Iris pigment epithelial cell (primary cell): ENCODE results near the gene OTOS.

ENCODE experiments used
- DNase-seq: peaks from one replicate; pipeline ENCODE4 v3.0.0-alpha.2; 2011; ENCODE audit warnings: low read depth

OTOS gene

DNA sequence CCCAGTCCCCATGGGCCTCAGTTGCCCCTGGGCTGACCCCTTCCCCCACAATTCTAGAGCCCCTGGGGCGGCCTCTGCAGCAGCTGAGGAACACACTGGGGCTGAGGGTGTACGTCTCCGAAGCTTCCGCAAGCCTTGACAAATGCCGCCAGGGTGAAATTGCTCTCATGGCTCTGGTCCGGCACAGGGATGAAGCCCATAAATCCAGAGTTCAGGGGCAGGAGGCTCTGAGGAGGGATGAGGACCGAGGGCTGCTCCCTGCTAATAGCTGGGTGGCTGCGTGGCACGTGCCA, 27.1 kb upstream of the OTOS start:
- no peak for DNase-seq

DNA sequence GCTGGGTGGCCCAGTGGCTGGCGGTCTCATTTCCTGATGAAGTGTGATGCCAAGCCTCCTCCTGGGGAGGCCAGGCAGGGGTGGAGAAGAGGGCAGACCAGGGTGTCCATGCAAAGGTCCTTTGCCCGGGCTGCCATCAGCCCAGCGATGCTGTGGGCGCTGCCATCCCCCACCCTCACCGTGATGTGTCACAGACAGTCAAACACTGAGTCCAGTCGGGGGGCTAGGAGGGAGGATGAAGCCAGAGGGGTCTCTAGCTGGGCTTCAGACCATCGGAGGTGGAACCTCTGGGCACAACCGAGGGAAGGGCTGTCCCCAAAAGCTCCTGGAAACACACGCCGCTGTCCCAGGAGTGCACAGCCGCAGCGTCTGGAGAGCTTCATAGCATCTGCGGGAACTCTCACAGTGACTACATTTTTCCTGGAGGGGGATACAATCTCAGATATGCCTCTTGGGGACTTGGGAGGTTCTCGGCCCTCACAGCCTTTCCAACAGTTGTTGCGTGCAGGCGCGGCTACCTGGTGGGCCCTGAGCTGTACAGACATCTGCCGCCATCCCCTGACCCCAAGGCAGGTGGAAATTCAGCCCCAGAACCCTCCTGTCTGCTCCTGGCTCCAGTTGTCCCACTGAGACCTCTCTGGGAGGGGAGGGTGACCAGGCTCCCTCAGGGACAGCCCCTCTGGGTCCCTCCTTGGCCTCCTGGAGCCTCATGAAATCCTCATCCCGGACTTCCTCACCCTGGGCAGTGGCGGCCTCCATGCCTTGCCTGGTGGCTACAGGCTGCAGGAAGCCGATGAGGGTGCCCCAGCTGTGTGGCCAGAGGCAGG, 26.5 kb upstream of the OTOS start:
- DNase-seq: no peak

DNA sequence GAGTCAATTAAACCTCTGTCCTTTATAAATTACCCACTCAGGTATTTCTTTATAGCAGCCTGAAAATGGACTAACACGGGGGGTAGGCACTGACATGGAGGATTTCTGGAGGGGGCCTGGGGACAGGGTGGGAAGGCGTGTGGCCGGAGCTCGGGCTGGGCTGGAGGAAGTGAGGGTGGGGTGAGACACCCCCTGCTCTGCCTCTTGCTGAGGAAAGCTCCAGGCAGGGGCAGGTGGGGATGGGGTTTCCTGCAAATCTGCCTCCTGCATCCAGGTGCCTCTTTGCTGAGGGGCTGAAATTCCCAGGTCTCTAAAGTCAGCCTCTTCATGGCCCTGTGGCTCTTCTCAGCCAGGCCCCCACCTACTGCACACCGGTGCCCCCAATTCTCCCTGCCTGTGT, 25.7 kb upstream of the OTOS start:
- no peak for DNase-seq

DNA sequence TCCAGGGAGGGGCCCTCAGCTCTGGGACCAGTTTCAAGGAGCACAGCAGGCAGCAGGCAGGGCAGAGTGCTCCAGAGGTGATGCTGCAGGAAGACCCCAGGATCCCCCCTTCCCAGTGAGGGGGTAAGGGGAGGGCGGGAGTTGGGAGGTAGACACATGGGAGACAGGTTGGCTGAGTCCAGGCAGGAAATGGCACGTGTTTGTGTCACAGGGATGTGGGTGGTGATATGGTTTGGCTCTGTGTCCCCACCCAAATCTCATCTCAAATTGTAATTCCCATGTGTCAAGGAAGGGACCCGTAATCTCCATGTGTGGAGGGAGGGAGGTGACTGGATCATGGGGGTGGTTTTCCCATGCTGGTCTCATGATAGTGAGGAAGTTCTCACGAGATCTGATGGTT, 25.2 kb upstream of the OTOS start:
- DNase-seq: no peak

DNA sequence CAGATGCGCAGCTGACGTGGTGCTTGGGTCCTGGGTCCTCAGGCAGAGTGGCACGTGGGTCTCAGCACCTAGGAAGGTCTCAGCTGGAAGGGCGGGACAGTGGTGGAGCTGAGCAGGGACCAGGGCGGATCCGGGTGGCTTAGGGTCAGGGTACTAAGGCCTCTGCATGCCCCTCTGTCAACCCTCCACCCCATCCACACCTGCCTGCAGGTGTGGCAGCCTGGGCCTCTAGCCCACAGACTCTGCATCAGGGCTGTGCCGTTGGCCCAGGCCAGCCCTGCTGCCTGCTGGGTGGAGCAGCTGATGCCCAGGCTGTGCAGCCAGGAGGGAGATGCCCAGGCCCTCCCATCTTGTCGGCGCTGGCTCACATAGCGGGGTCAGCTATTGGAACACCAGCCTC, 24.6 kb upstream of the OTOS start:
- no peak for DNase-seq

DNA sequence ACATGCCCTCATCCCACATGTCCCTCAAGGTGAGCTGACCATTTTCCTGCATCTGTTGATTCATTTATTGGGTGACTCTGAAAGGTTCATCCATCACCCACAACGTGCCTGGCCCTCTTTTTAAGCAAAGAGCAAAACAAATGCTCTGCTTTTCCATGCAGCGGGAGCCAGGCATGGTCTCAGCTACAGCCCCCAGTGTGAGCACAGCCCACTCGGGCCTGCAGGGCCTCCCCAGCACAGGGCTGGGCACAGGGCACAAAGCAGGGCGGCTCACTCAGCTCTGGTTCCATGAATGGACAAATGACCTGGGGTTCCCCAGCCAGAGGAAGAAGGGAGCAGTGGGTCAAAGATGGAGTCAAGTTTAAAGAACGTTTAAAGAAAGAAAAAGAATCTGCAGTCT, 24.1 kb upstream of the OTOS start:
- no peak for DNase-seq

DNA sequence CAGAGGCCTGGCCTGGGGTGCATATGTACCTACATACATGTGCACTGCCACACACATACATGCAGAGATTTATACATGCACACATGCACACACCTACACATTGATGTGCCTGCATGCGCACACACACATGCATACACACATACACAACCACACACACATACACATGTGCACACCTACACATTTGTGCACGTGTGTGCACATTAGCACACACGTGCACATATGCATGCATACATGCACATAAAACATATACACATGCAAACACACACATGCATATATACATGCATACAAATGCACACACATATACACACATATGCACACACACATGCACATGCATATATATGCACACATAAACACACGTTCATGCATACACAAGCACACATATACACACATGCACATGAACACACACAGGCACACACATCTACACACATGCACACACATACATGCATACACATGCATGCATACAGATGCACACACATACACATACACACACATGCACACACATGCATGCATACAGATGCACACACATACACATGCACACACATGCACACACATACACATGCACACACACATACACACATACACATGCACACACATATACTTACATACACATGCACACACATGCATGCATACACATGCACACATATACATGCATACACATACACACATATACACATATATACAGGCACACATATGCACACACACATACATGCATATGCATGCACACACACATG, 23.6 kb upstream of the OTOS start:
- DNase-seq: no peak

DNA sequence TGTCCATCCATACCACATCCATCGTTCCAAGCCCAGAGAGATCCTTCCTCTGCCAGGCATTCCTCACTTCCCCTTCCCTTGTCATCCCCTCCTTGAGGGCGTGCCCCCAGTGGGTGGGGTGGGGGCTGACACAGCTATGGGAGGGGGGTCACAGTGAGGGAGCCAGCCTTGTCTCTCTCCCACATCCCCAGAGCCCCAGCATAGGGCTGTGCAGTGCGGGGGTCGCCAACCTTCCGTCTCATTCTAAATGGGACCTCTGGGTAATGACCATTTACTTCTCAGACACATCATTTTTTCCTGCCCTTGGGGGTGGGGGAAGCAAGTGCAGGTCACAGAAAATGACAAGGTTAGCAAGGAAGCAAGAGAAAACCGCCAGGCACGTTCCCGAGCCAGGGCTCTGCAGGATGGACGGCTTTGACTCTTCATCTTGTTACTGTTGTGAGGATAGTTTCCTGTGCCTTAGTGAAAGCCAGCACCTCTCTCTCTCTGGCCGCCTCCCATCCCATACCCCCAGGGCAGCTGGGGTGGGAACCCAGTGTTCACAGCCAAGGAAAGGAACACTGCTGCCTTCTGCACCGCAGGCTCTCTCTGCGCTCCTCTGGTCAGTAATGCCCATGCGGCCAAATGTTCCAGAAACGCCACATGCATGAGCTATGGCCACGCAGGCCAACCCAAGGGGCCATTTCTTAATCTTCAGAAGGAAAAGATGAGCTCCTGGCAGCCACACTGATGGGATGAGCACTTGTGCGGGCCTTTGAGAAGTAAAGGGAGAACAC, 22.7 kb upstream of the OTOS start:
- no peak for DNase-seq

DNA sequence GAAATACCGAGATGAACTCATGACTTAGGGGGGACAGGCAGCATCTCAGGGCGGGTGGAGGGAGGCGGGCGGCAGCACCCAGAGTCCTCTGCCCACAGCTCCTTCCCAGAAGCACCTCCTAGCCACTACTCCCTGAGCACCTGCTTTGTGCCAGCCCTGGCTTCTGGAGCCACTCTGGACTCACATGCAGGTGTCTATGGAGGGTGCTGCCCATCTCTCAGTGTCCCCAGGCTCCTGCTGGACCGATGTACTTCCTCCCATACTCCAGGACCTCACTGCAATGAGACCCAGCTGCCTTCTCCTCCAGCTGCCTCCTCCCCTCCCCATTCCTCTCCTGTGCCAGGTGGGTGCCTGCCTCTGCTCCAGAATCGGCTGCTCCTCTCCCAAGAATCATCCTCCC, 22.1 kb upstream of the OTOS start:
- no peak for DNase-seq

DNA sequence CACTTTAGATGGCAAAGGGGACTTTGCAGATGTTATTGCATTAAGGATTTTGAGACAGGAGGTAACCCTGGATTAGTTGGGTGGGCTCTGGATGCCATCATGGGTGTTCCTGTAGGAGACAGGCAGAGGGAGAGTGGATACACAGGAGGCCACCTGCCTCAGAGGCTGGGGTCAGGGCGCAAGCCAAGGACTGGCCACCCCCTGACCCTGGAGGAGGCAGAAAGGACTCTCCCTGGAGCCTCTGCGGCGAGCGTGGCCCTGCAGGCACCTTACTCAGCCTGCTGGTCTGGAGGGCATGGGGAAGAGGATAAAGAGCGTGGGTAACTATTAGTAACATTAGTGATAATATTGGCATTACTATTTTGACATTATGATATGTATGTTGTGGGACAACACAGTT, 21.6 kb upstream of the OTOS start:
- DNase-seq: no peak

DNA sequence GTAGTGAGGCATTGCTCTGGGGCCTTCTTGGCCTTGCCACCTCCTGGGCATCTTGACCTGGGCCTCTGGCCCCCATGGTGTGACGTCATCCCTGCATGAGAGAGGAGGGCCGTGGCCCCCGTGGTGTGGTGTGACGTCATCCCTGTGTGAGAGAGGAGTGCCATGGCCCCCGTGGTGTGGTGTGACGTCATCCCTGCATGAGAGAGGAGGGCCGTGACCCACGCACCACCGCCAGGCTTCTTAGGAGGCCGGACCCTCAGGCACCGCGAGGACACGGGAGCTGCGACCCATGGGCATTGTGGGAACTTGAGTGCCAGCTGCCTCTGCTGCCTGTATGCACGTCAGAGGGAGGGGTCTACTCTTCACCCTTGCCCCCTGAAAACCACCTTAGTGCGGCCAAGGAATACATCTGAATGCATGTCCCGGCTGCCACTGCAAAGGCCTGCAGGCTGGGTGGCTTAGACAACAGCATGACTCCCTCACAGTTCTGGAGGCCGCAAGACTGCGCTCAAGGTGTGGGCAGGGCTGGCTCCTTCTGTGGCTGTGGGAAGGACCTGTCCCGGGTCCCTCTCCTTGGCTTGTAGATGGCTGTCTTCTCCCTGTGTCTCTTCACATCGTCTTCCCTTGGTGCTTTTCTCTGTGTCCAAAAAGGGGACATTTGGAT, 20.8 kb upstream of the OTOS start:
- DNase-seq: no peak

DNA sequence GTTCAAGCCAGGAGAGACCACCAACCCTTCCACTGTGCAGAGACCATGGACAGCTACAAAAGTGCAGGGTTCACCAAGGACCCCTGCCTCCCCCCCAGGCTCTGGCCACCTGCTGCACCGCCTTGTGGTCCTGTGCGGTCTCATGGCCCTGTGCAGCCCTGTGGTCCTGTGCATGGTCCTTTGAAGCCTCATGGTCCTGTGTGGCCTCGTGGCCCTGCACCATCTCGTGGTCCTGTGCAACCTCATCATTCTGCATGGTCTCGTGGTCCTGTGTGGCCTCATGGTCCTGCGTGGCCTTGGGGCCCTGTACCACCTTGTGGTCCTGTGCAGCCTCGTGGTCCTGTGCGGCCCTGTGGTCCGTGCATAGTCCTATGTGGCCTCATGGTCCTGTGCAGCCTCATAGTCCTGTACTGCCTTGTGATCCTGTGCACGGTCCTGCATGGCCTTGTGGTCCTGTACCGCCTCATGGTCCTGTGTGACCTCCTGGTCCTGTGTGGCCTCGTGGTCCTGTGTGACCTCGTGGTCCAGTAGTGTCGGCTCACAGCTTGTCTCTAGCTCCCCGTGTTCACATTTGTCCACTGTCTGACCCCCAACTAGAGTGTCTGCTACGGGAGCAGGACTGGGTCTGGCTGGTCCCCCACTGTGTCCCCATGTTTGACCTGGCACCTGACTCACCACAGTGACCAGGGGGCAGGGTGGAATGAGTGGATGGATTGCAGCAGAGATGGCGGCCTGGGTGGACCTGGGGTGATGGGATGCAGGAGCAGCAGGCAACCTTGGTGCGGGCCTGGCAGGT, 20.0 kb upstream of the OTOS start:
- DNase-seq: no peak

DNA sequence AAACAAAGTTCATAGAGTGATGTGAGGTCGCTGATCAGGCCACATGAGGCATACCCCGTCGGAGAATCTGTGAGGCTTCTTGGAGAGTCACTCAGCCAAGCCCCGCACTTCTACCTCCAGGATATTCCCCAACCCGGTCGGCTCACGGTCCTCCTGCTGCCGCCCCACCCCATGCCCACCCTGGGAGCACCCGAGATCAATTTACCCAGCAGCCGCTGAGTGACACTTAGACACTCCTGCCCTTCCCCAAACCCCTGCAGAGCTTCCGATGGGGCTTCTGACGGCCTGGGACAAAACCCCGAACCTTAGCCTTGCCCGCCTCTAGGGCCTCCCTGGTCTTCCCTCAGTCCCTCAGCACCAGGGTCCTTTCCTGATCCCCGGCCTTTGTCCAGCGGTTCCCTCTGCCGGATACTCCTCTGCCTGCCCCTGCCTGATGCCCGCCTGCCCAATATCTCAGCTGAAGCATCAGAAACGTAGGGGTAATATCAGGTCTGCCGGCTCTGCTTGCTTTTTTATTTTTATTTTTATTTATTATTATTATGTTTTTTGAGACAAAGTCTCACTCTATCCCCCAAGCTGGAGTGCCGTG, 18.9 kb upstream of the OTOS start:
- DNase-seq: no peak

DNA sequence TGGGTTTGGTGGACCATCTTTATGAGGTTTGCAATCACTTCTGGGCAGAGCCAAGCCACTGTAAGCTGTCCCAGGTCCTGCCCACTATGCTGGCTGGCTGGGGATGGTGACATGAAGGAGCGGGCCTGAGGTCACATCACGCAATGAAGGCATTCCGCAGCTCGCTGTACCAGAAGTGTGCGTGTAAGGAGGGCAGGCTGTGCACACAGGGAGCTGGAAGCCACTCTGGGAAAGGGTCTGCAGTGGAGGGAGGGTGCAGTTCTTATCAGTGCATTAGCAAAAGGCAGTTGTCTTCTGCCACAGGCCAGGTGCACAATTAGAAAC, 16.7 kb upstream of the OTOS start:
- DNase-seq: no peak

DNA sequence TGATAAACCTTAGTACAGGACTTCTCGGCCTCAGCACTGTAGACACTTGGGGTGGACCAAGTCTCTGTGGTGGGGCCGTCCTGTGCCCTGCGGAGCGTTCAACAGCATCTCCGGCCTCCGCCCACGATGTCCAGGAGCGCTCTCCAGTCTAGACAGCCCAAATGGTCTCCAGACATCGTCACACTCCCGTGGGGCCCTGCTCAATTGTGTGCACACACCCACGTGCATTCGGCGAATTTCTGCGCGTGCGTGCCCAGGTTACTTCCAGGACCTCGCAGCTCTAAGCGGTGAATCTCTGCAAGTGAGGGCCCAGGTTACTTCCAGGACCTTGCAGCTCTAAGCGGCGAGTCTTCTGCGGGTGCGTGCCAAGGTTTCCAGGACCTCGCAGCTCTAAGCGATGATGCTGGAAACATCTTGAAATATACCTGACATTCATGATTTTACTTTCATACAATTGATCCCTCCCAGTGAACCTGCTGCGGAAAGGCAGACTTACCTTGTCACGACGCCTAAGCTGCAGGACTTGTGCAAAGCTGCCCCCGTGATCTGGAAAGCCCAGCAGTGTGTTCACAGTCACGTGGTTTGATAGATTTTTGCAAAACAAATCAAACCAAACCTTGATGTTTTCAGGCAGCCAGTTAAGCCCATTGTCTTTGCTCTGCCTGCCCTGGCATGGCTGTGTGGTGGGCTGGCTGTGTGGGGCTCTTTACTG, 16.1 kb upstream of the OTOS start:
- no peak for DNase-seq

DNA sequence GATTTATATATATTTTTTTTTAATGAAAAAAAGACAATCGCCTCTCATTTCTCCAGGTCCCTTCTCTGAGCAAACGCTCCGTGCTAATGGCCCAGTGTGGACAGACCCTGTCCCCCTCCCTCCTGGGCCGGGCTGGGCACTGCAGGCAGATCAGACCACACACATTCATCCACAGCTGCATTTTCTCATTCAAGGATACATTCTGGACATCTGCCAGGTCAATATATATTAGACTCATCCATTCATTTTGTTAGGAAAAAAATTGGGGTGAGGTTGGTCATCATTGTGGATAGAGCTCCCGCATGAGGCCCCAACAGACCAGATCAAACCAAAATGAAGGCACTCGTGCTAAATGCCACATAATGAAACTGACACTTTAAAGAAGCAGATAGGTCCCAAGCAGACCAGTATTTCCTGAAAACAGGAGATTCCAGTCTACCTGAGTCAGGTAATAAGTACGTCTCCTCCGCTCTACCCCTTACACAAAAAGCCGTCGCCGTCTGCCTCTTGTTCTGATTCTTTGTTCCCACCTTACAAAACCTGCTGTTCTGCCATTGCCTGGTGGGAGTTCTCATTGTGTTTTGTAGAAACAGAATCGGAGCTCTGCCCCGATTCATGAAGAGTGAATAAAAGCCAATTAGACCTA, 15.4 kb upstream of the OTOS start:
- DNase-seq: no peak

DNA sequence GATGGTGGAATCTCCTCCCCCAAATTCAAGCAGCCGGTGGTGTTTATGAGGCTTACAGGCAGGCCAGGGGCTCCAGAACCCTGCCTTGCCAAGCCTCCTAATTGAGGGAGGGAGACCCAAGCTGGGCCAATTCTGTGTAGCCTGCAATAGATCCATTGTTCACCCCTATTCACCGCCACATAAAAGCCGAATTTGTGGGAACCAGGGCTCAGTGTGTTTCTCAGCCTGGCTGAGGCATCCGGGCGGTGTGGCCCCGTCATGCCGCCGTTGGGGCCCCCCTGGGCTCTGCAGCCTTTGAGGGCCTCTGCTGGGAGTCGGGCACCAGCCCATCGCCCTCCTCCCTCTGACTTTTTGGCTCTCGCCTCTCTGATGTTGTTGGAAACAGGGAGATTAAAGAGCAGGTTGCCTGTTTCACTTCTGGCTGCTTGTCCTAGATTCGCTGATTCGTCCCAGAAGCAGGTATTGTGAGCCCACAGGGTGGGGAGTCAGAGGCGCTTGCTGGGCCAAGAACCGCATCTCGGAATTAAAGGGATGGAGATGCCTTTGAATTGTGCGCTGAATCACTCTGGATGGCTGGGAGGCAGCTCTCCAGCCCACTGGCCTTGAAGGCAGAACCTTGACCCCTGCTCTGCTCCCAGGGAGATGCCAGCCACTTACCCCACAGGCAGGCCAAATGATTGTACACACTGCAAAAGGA, 14.7 kb upstream of the OTOS start:
- no peak for DNase-seq

DNA sequence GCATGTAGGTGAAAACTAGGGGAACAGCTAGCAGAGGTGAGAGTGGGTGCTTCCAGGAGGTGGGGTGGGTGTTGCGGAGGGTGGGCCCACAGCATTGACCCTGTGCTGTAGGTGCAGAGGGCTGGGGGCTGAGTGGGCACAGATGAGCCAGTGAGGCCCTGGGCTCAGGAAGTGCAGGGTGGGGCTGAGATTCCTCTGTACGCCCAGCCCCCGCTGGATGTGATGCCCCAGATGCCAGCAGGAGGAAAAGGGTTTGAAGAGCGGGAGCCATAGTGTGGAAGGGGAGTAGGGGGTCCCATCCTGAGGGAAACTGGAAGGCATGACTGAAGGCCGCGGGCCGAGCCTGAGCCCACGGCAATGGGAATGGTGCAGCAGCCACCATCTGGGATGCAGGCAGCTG, 14.1 kb upstream of the OTOS start:
- no peak for DNase-seq

DNA sequence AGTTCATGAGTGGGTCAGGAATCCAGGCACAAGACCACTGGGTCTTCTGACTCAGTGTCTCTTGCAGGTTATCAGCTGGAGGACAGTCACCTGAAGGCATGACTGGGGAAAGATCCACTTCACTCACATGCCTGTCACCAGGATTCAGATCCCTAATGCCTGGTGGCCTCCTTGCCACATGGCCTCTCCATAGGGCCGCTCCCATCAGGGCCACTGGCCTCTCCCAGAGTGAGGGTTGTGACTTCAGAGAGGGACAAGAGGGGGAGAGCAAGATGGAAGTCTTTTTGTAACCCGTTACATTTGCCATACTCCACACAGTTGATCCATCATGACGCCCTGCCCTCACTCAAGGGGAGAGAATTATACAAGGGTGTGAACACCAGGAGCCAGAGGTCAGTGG, 13.0 kb upstream of the OTOS start:
- DNase-seq: no peak
